ENCODE results near the gene HIRA. TPM values are rescaled to one million over a fixed set of nuclear protein-coding genes. Genes with fewer than 3 reads are reported as not detected.
A peak's percentile ranks its signal among the peaks of the same experiment; 100 is the strongest.

The HIRA gene
- total RNA-seq, 4 donors from 2014 or later = 18.8 to 31.6 (median 24.7) TPM

- WGBS, 2 donors = 1% methylated on average over 43 to 72 of the region's 74 CpGs
- Histone ChIP-seq H3K4me1 (peaks cover 0 to 43% (median 25%) of the 10 kb centered on the region in 4 donors), H3K36me3 (peaks cover 0 to 33% (median 0%) of the 10 kb centered on the region in 3 donors), H3K9me3 (no peaks in the 10 kb centered on the region), H3K27ac (peak within 1 kb of the TSS; percentile 96 to 99 (median 97)), H3K27me3 (no peaks in the 10 kb centered on the region), H3K4me3 (peak within 1 kb of the TSS; percentile 89 to 98 (median 96))
- DNase-seq (ENCODE audit: low spot score in 2 of 2) = peak; percentile 82 to 83
- TF ChIP-seq, protein P1, sequence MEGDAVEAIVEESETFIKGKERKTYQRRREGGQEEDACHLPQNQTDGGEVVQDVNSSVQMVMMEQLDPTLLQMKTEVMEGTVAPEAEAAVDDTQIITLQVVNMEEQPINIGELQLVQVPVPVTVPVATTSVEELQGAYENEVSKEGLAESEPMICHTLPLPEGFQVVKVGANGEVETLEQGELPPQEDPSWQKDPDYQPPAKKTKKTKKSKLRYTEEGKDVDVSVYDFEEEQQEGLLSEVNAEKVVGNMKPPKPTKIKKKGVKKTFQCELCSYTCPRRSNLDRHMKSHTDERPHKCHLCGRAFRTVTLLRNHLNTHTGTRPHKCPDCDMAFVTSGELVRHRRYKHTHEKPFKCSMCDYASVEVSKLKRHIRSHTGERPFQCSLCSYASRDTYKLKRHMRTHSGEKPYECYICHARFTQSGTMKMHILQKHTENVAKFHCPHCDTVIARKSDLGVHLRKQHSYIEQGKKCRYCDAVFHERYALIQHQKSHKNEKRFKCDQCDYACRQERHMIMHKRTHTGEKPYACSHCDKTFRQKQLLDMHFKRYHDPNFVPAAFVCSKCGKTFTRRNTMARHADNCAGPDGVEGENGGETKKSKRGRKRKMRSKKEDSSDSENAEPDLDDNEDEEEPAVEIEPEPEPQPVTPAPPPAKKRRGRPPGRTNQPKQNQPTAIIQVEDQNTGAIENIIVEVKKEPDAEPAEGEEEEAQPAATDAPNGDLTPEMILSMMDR (IDR thresholded peaks at IDR 0.05) = peak in 1 of 5 experiments; percentile 47
- peak; percentile 63 to 85 for TF ChIP-seq POLR2A (IDR thresholded peaks at IDR 0.05)
- peak; percentile 77 to 95 for TF ChIP-seq EP300 (IDR thresholded peaks at IDR 0.05)
These were observed 759 bp upstream of the HIRA start, which contains the start of gene MRPL40 for GRCh38 chr22:19432133-19432851. Gene MRPL40, plus strand, starts transcription at chr22:19432545. Its CDS starts 10 bp downstream, at chr22:19432555.

- H3K9me3 ChIP-seq = no peaks in the 10 kb centered on the region
- H3K36me3 ChIP-seq = peaks cover 0 to 30% (median 0%) of the 10 kb centered on the region in 3 donors
- H3K4me3 ChIP-seq = peak overlapping the region; percentile 76 to 98 (median 96)
- no peak for DNase-seq (ENCODE audit: low spot score in 2 of 2)
- peak overlapping the region in 3 of 4 donors; percentile 60 to 99 (median 69) for H3K27ac ChIP-seq
- TF ChIP-seq EP300 (IDR thresholded peaks at IDR 0.05) (no peak), POLR2A (IDR thresholded peaks at IDR 0.05) (no peak)
- TF ChIP-seq, protein P1 (IDR thresholded peaks at IDR 0.05) = no peak
- 0 to 2% methylated on average over 16 to 24 of the region's 53 CpGs for WGBS, 2 donors
- H3K27me3 ChIP-seq = no peaks in the 10 kb centered on the region
- peaks cover 0 to 50% (median 25%) of the 10 kb centered on the region in 4 donors for H3K4me1 ChIP-seq
These were observed 517 bp downstream of the HIRA start for GRCh38 chr22:19430890-19431541.

DNA sequence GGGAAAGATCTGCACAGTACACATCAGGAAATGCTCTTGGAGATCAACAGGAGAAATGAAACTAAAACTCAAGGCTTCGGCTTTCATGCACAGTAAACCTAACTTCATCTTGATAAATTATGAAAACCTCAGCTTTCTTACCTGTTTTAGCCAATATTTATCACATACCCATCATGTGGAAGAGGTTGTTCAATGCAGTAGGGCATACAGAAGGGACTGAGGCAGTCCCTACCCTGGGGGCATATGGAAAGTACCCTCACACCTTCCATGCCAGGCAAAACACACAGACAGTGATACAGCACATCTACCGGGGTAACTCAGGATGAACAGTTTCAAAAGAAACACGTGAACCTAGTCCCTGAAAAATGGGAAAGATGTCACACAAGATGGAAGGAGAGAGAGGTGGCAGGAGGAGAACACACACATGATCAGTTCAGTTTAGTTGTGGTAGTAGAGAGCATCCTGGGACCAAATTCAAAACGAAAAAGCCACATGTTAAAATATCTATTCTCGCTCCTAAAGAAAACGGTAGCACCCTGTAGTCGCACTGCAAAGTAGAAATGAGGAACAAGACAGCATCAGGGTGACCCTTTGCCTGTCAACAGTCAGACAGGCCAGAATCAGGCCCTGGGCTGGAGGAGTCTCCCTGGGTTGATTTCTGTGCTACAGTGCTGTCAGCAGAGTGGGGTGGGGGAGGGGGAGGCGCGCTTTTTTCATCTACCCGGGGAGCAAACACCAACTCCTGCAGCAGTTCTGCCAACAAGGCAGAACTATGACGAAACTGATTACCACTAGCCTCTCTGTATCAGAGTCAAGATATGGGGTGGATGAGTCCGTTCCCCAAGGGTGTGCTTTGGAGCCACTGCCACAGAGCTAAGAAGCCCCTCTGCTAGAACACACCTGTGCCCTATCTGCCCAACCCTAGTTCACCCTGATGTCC lies 1.3 kb downstream of the HIRA start:
- DNase-seq (ENCODE audit: low spot score in 2 of 2) = no peak
- Histone ChIP-seq H3K27me3 (no peaks in the 10 kb centered on the region), H3K4me1 (peaks cover 0 to 54% (median 25%) of the 10 kb centered on the region in 4 donors), H3K27ac (peak overlapping the region in 3 of 4 donors; percentile 60 to 99 (median 69)), H3K4me3 (peak overlapping the region; percentile 76 to 98 (median 96)), H3K36me3 (peaks cover 0 to 22% (median 0%) of the 10 kb centered on the region in 3 donors), H3K9me3 (no peaks in the 10 kb centered on the region)
- WGBS, 2 donors = 15 to 18% methylated on average over 12 of the region's 12 CpGs
- TF ChIP-seq EP300 (IDR thresholded peaks at IDR 0.05) (no peak), POLR2A (IDR thresholded peaks at IDR 0.05) (no peak)
- TF ChIP-seq, protein P1 (IDR thresholded peaks at IDR 0.05) = no peak

- TF ChIP-seq, protein P1 (IDR thresholded peaks at IDR 0.05) = no peak
- TF ChIP-seq EP300 (IDR thresholded peaks at IDR 0.05) (no peak), POLR2A (IDR thresholded peaks at IDR 0.05) (no peak)
- Histone ChIP-seq H3K4me1 (peaks cover 0 to 51% (median 1%) of the 10 kb centered on the region in 4 donors), H3K27me3 (no peaks in the 10 kb centered on the region), H3K9me3 (no peaks in the 10 kb centered on the region), H3K4me3 (no peak overlapping the region), H3K36me3 (peaks cover 0 to 8% (median 0%) of the 10 kb centered on the region in 3 donors), H3K27ac (no peak overlapping the region)
- WGBS, 2 donors = 83 to 87% methylated on average over 3 of the region's 3 CpGs
- DNase-seq (ENCODE audit: low spot score in 2 of 2) = no peak
These were observed 7.4 kb downstream of the HIRA start for GRCh38 chr22:19424186-19424500.
